Measurements from ENCODE around the gene KIAA1217. TPM values are rescaled to one million over a fixed set of nuclear protein-coding genes. Genes with fewer than 3 reads are reported as not detected.

KIAA1217 gene
- total RNA-seq, 2 experiments from 2014 or later = 0.67 to 1.3 TPM

GRCh38 chr10:24569828-24570657, 361.1 kb downstream of the KIAA1217 start:
- no peaks in the 10 kb centered on the region for H3K36me3 Mint-ChIP-seq (ENCODE audit: low read depth)
- peaks cover 3% of the 10 kb centered on the region for H3K4me1 Mint-ChIP-seq (ENCODE audit: low read depth)
- DNase-seq (no peak), ATAC-seq (no peak)
- no peaks in the 10 kb centered on the region for H3K9me3 Mint-ChIP-seq
- TF ChIP-seq CTCF (IDR thresholded peaks at IDR 0.05) = no peak
- intact Hi-C loops (cut with micrococcal nuclease) = no loop called here
- peaks cover 12% of the 10 kb centered on the region for H3K27me3 Mint-ChIP-seq
- no peak overlapping the region for H3K27ac Mint-ChIP-seq
- POLR2A ChIA-PET = interaction anchor here (0.8 kb wide), 1 partner anchor 11 kb away, joined by 3 read pairs; no protein-coding TSS in a partner anchor
- CTCF ChIA-PET = interaction anchor here (1.0 kb wide), 1 partner anchor 13 kb away, joined by 3 read pairs; no protein-coding TSS in a partner anchor
- H3K4me3 Mint-ChIP-seq = no peak overlapping the region

- Mint-ChIP-seq H3K27me3 (peaks cover 15% of the 10 kb centered on the region), H3K4me1 (ENCODE audit: low read depth) (peaks cover 8% of the 10 kb centered on the region), H3K27ac (no peak overlapping the region), H3K4me3 (no peak overlapping the region), H3K9me3 (no peaks in the 10 kb centered on the region), H3K36me3 (ENCODE audit: low read depth) (no peaks in the 10 kb centered on the region)
- ATAC-seq = no peak
- POLR2A ChIA-PET = interaction anchor here (0.8 kb wide), 1 partner anchor 12 kb away, joined by 3 read pairs; no protein-coding TSS in a partner anchor
- DNase-seq = no peak
- intact Hi-C loops (cut with micrococcal nuclease) = no loop called here
- no peak for TF ChIP-seq CTCF (IDR thresholded peaks at IDR 0.05)
- CTCF ChIA-PET = interaction anchor here (1.0 kb wide), 1 partner anchor 14 kb away, joined by 3 read pairs; no protein-coding TSS in a partner anchor
Observed at GRCh38 chr10:24570658-24571426, 361.9 kb downstream of the KIAA1217 start.

GRCh38 chr10:24571870-24572450, 363.0 kb downstream of the KIAA1217 start:
- ATAC-seq (no peak), DNase-seq (no peak)
- no peaks in the 10 kb centered on the region for H3K36me3 Mint-ChIP-seq (ENCODE audit: low read depth)
- POLR2A ChIA-PET = no interaction called here
- H3K27ac Mint-ChIP-seq = no peak overlapping the region
- H3K9me3 Mint-ChIP-seq = no peaks in the 10 kb centered on the region
- intact Hi-C loops (cut with micrococcal nuclease) = no loop called here
- no peak for TF ChIP-seq CTCF (IDR thresholded peaks at IDR 0.05)
- CTCF ChIA-PET = interaction anchor here (1.0 kb wide), 1 partner anchor 46 kb away, joined by 5 read pairs; no protein-coding TSS in a partner anchor
- no peak overlapping the region for H3K4me3 Mint-ChIP-seq
- peaks cover 11% of the 10 kb centered on the region for H3K4me1 Mint-ChIP-seq (ENCODE audit: low read depth)
- H3K27me3 Mint-ChIP-seq = peaks cover 16% of the 10 kb centered on the region

- CTCF ChIA-PET = no interaction called here
- POLR2A ChIA-PET = no interaction called here
- TF ChIP-seq CTCF (IDR thresholded peaks at IDR 0.05) = no peak
- no peaks in the 10 kb centered on the region for H3K36me3 Mint-ChIP-seq (ENCODE audit: low read depth)
- DNase-seq (no peak), ATAC-seq (no peak)
- intact Hi-C loops (cut with micrococcal nuclease) = no loop called here
- H3K27ac Mint-ChIP-seq = no peak overlapping the region
- no peaks in the 10 kb centered on the region for H3K9me3 Mint-ChIP-seq
- H3K27me3 Mint-ChIP-seq = peaks cover 16% of the 10 kb centered on the region
- H3K4me3 Mint-ChIP-seq = no peak overlapping the region
- peaks cover 11% of the 10 kb centered on the region for H3K4me1 Mint-ChIP-seq (ENCODE audit: low read depth)
Observed at GRCh38 chr10:24574161-24574560, 365.2 kb downstream of the KIAA1217 start.
